Activated T-cell treated with anti-CD3 and anti-CD28 coated beads for 1 hour (primary cell): ENCODE results near the gene KLHL8.
"Not testable (repeated sequence)": the region's sequence is repeated elsewhere in the genome, so short reads cannot be mapped to it uniquely, and the experiment has no call there.

Source experiments
- DNase-seq: peaks from one replicate; pipeline ENCODE4 v3.0.0-alpha.2; 2020; ENCODE audit warnings: low read depth

Gene KLHL8

GRCh38 chr4:87227751-87228151 lies 7.3 kb upstream of the KLHL8 start:
- no peak for DNase-seq

GRCh38 chr4:87225936-87226335 lies 5.5 kb upstream of the KLHL8 start:
- no peak for DNase-seq

GRCh38 chr4:87224141-87224923 lies 3.9 kb upstream of the KLHL8 start:
- no peak for DNase-seq

GRCh38 chr4:87219632-87220093 lies 755 bp downstream of the KLHL8 start:
- DNase-seq = peak; percentile 24

GRCh38 chr4:87217235-87217763 lies 3.1 kb downstream of the KLHL8 start:
- not testable (repeated sequence) for DNase-seq

- no peak for DNase-seq
Observed at GRCh38 chr4:87216469-87216868, 3.9 kb downstream of the KLHL8 start.

- DNase-seq = no peak
Observed at GRCh38 chr4:87213421-87214075, 6.9 kb downstream of the KLHL8 start.

GRCh38 chr4:87211249-87211952 lies 9.0 kb downstream of the KLHL8 start:
- DNase-seq = no peak

- DNase-seq = no peak
Observed at GRCh38 chr4:87209696-87210095, 10.7 kb downstream of the KLHL8 start.

- no peak for DNase-seq
Observed at GRCh38 chr4:87209182-87209581, 11.2 kb downstream of the KLHL8 start.

GRCh38 chr4:87204559-87204958 lies 15.9 kb downstream of the KLHL8 start:
- DNase-seq = no peak

GRCh38 chr4:87196927-87197326 lies 23.5 kb downstream of the KLHL8 start:
- no peak for DNase-seq

GRCh38 chr4:87196146-87196545 lies 24.3 kb downstream of the KLHL8 start:
- DNase-seq = no peak

GRCh38 chr4:87193958-87194675 lies 26.3 kb downstream of the KLHL8 start:
- no peak for DNase-seq

- no peak for DNase-seq
Observed at GRCh38 chr4:87192145-87192919, 28.1 kb downstream of the KLHL8 start.

- DNase-seq = no peak
Observed at GRCh38 chr4:87188932-87189331, 31.5 kb downstream of the KLHL8 start.

- DNase-seq = no peak
Observed at GRCh38 chr4:87188048-87188447, 32.4 kb downstream of the KLHL8 start.

GRCh38 chr4:87185146-87185870 lies 35.1 kb downstream of the KLHL8 start:
- no peak for DNase-seq

GRCh38 chr4:87180767-87181166 lies 39.7 kb downstream of the KLHL8 start:
- no peak for DNase-seq

GRCh38 chr4:87179751-87180150 lies 40.7 kb downstream of the KLHL8 start:
- DNase-seq = no peak

- no peak for DNase-seq
Observed at GRCh38 chr4:87174672-87175071, 45.7 kb downstream of the KLHL8 start.
